HepG2 (cell line): ENCODE data around the gene PRR5L. TPM values are rescaled to one million over a fixed set of nuclear protein-coding genes. Genes with fewer than 3 reads are reported as not detected.
A peak's percentile ranks its signal among the peaks of the same experiment; 100 is the strongest.

ENCODE experiments used
- DMTF1 ChIP-seq: sonication (generic); formaldehyde crosslinking; IDR thresholded peaks from 2 replicates; pipeline ENCODE4 v1.4.0; 2020; ENCODE audit warnings: mild to moderate bottlenecking, missing genetic modification reagents
- GRHL1 ChIP-seq: sonication (generic); formaldehyde crosslinking; conservative IDR thresholded peaks from 2 replicates; pipeline ENCODE4 v1.8.0; 2022; ENCODE audit warnings: missing genetic modification reagents
- HINFP ChIP-seq: sonication (generic); formaldehyde crosslinking; IDR thresholded peaks from 2 replicates; pipeline ENCODE4 v1.4.0; 2020; ENCODE audit warnings: low read depth, mild to moderate bottlenecking, missing genetic modification reagents
- ISL2 ChIP-seq: sonication (generic); formaldehyde crosslinking; IDR thresholded peaks from 2 replicates; pipeline ENCODE4 v1.5.0; 2020; ENCODE audit warnings: missing genetic modification reagents
- KMT2A ChIP-seq: sonication (generic); formaldehyde crosslinking; IDR thresholded peaks from 2 replicates; pipeline ENCODE4 v1.4.0; 2020; ENCODE audit warnings: missing genetic modification reagents
- MAX ChIP-seq: IDR thresholded peaks from 2 replicates; pipeline ENCODE4 v1.6.1; 2012; ENCODE audit warnings: inconsistent platforms
- RCOR2 ChIP-seq: IDR thresholded peaks from 2 replicates; pipeline ENCODE4 v1.6.1; 2016; ENCODE audit warnings: missing biosample characterization, missing genetic modification reagents
- SALL1 ChIP-seq: sonication (generic); formaldehyde crosslinking; IDR thresholded peaks from 2 replicates; pipeline ENCODE4 v1.8.0; 2022; ENCODE audit warnings: mild to moderate bottlenecking, missing genetic modification reagents
- ZBTB7B ChIP-seq: sonication (generic); formaldehyde crosslinking; IDR thresholded peaks from 2 replicates; pipeline ENCODE4 v1.4.0; 2020; ENCODE audit warnings: missing genetic modification reagents
- ZFY ChIP-seq: sonication (generic); formaldehyde crosslinking; IDR thresholded peaks from 2 replicates; pipeline ENCODE4 v1.4.0; 2020; ENCODE audit warnings: missing genetic modification reagents
- ZHX2 ChIP-seq, 2 experiments: sonication (generic) in 1 of 2; formaldehyde crosslinking in 1 of 2; IDR thresholded peaks; 2 replicates each; pipeline versions ENCODE4 v1.6.1 to v1.9.0; 2014 to 2022; ENCODE audit warnings: antibody characterized with exemption in 1 of 2, borderline replicate concordance in 1 of 2, inconsistent platforms in 1 of 2, low read depth in 1 of 2, missing genetic modification reagents in 1 of 2
- ZNF260 ChIP-seq: sonication (generic); formaldehyde crosslinking; IDR thresholded peaks from 2 replicates; pipeline ENCODE4 v1.4.0; 2020; ENCODE audit warnings: missing genetic modification reagents, low read depth, mild to moderate bottlenecking, borderline replicate concordance
- ZNF547 ChIP-seq: sonication (generic); formaldehyde crosslinking; IDR thresholded peaks from 2 replicates; pipeline ENCODE4 v1.5.1; 2020; ENCODE audit warnings: mild to moderate bottlenecking, missing genetic modification reagents
- ZNF564 ChIP-seq: sonication (generic); formaldehyde crosslinking; IDR thresholded peaks from 2 replicates; pipeline ENCODE4 v1.8.1; 2023; ENCODE audit warnings: mild to moderate bottlenecking, missing genetic modification reagents
- ZNF567 ChIP-seq: sonication (generic); formaldehyde crosslinking; IDR thresholded peaks from 2 replicates; pipeline ENCODE4 v1.8.1; 2023; ENCODE audit warnings: mild to moderate bottlenecking, missing genetic modification reagents, borderline replicate concordance
- ZNF709 ChIP-seq: sonication (generic); formaldehyde crosslinking; IDR thresholded peaks from 2 replicates; pipeline ENCODE4 v1.5.0; 2020; ENCODE audit warnings: mild to moderate bottlenecking, missing genetic modification reagents
- ZSCAN12 ChIP-seq: sonication (generic); formaldehyde crosslinking; IDR thresholded peaks from 2 replicates; pipeline ENCODE4 v1.9.0; 2021; ENCODE audit warnings: mild to moderate bottlenecking, missing genetic modification reagents
- polyA plus RNA-seq, 8 experiments: library from polyadenylated mRNA; depleted of rRNA in 3 of 8; stranded (reverse) in 7 of 8; unstranded in 1 of 8; fragments of >200 nt; fragmentation: Illumina TruSeq in 4 of 8; extraction: Trizol in 4 of 8; gene quantifications; 2 replicates each; pipeline versions ENCODE4 v1.2.1 to v1.2.3, GENCODE V29; 2011 to 2016; ENCODE audit warnings: low read depth in 4 of 8, missing spikeins in 1 of 8, mixed read lengths in 1 of 8; ENCODE audit not compliant: insufficient read depth in 1 of 8
- total RNA-seq, 5 experiments: library from RNA; depleted of rRNA; stranded (reverse); fragments of >200 nt; fragmentation: Illumina TruSeq; extraction: Trizol; gene quantifications; 2 replicates each; pipeline ENCODE4 v1.2.3, GENCODE V29; 2016; ENCODE audit warnings: low read depth in 1 of 5

Gene PRR5L
- total and polyA plus RNA-seq, 2 of the 13 experiments (the other 11 are each of a cell fraction or from before 2014, with no cell fraction given) = 0.16 TPM; not detected in 1

- TF ChIP-seq ZHX2 (IDR thresholded peaks at IDR 0.05; ENCODE audit: low read depth) (peak; percentile 84), ZHX2 (CRISPR knock-in tag; IDR thresholded peaks at IDR 0.05; ENCODE audit: borderline replicate concordance) (no peak), ZNF567 (CRISPR knock-in tag) (no peak), HINFP (peak; percentile 72; the same call in 1 of the 2 replicates), ZNF709 (CRISPR knock-in tag) (no peak), MAX (peak; percentile 86), ZNF564 (CRISPR knock-in tag) (0 out of 2 replicates have a peak, but pooled peaks have one; percentile 68), ZNF547 (CRISPR knock-in tag) (peak; percentile 60; the same call in 1 of the 2 replicates), ZNF260 (CRISPR knock-in tag) (no peak), SALL1 (CRISPR knock-in tag) (peak; percentile 86), KMT2A (CRISPR knock-in tag) (peak; percentile 91), ZSCAN12 (no peak), RCOR2 (CRISPR knock-in tag) (no peak), ZBTB7B (CRISPR knock-in tag) (no peak), GRHL1 (CRISPR knock-in tag) (no peak), ZFY (CRISPR knock-in tag) (0 out of 2 replicates have a peak, but pooled peaks have one; percentile 34), ISL2 (CRISPR knock-in tag) (peak; percentile 68; the same call in 1 of the 2 replicates), DMTF1 (CRISPR knock-in tag) (no peak)
Observed at GRCh38 chr11:36289226-36289852, 6.7 kb upstream of the PRR5L start, which contains the start of gene COMMD9 (continued).
